HG02571 (cell line): ENCODE results near the gene ROPN1.
"Not testable (repeated sequence)": the region's sequence is repeated elsewhere in the genome, so short reads cannot be mapped to it uniquely, and the experiment has no call there.

Experiments
- ATAC-seq: cut with Tn5 transposase; IDR thresholded peaks from one replicate; pipeline ENCODE4 v1.9.1; 2021; ENCODE audit warnings: mild to moderate bottlenecking, moderate library complexity; ENCODE audit not compliant: unreplicated experiment

ROPN1 gene

DNA sequence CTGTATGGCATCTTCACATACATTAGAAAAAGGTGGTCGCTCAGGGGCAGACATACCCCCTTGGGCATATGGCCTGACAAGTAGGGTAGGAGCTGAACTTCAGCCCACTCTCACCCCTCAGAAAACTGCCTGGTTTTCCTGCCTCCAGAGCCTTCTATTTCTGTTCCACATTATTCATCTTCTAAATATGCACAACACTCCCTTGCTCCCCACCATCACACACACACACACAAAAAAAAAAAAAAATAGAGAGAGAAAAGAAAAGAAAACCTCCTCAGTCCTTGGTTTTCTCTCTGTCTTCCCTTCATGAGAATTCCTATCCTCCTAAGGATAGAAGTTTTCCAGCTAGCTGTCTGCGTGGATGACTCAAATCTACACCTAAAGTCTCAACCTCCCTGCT is 5.6 kb upstream of the ROPN1 start:
- no peak for ATAC-seq

- ATAC-seq = no peak
Measured at GRCh38 chr3:123993818-123994217, 1.9 kb upstream of the ROPN1 start.

GRCh38 chr3:123986427-123986826 is 5.5 kb downstream of the ROPN1 start:
- ATAC-seq = no peak

DNA sequence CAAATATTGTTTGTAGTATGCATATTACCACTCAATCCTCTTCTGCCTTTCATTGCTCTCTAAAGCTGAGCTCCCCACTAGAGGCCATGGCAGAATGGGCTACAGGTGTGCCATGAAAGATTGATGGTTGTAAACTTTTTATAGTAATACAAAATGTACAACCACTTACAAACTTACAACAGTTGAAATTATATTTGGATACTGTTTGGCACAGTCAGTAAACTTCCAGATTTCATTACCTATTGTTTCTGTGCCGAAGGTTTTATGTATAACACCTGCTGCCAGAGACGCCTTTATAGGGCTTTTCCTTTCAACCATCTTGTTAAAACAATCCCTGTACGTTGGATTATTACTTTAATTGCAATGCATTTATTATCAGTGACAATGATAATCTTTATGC is 7.0 kb downstream of the ROPN1 start:
- ATAC-seq = no peak

GRCh38 chr3:123984350-123984749 is 7.6 kb downstream of the ROPN1 start:
- ATAC-seq = no peak

- not testable (repeated sequence) for ATAC-seq
Measured at GRCh38 chr3:123981317-123981716, 10.6 kb downstream of the ROPN1 start.

DNA sequence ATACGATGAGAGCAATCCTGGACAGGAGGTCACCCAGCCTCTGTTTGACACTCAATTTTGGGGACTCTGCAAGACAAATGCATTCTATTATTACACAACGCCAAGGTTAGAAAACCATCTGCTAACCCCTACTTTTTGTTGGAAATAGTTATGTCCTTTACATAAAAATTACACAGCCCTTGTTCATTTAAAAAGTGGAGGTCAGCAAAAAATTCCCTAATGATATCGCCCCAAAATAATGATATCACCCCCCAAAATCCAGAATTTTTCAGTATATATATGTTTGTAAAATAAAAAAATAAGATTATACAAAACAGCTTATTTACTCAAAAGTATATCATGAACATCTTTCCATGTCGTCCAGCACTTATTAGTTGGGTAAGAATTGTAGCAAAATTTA is 11.4 kb downstream of the ROPN1 start:
- ATAC-seq = no peak

GRCh38 chr3:123979525-123980501 is 12.1 kb downstream of the ROPN1 start:
- not testable (repeated sequence) for ATAC-seq

GRCh38 chr3:123976904-123977303 is 15.0 kb downstream of the ROPN1 start:
- ATAC-seq = not testable (repeated sequence)

GRCh38 chr3:123976181-123976898 is 15.6 kb downstream of the ROPN1 start:
- ATAC-seq = not testable (repeated sequence)

GRCh38 chr3:123975030-123975429 is 16.9 kb downstream of the ROPN1 start:
- ATAC-seq = not testable (repeated sequence)

DNA sequence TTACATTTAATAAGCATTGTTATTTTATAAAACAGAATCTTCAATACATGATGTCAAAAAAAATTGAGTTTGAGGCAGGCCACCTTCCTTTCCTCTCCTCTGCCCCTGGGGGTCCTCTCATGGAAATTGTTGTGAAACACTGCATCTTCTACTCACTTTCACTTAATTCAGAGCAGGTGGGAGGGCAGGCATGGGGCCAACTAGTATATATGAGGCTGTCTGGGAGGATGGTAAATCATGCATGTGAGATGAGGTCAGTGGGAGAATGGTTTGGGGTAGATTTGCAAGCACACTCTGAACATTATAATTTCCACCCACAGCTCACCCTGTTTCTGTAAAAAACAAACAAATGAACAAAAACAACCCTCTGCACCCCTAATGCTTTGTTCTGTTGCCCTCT is 20.5 kb downstream of the ROPN1 start:
- no peak for ATAC-seq

GRCh38 chr3:123967260-123967659 is 24.7 kb downstream of the ROPN1 start:
- not testable (repeated sequence) for ATAC-seq

DNA sequence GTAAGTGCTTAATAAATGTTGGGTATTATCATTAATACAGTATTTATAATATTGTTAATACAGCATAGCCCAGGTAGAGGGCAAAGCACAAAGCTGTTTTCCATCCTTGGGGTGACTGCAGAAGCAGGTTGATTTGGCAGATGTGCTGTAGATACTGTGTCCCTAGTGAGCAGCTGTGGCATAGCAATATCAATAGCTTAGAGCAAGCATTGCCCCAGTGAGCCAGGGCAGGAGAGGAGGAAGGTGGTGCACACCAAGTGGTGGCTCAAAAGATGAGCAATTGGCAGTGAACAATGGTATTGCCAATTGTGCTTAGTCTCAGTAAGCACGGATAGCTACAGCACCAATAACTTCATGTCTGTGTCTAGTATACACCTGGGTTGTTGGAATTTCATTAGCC is 25.1 kb downstream of the ROPN1 start:
- not testable (repeated sequence) for ATAC-seq

DNA sequence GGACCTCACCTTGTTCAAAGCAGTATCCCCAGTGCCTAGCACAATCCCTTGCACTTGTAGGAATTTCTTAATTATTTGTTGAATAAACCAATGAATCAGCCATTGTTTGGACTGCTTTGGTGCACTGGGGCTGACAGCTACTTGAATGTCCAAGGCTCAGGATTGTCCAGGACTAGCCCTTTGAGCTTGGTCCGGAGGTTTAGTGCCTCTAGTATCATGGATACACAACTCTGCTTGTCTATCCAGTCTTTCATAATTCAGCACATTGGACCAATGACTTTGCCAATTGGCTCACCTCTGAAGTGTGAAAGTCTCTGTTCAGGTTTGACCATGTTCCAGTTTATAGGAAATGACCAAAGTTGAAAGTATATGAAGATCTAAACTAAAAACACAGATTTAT is 27.1 kb downstream of the ROPN1 start:
- not testable (repeated sequence) for ATAC-seq

- no peak for ATAC-seq
Measured at GRCh38 chr3:123961508-123961856, 30.4 kb downstream of the ROPN1 start.

DNA sequence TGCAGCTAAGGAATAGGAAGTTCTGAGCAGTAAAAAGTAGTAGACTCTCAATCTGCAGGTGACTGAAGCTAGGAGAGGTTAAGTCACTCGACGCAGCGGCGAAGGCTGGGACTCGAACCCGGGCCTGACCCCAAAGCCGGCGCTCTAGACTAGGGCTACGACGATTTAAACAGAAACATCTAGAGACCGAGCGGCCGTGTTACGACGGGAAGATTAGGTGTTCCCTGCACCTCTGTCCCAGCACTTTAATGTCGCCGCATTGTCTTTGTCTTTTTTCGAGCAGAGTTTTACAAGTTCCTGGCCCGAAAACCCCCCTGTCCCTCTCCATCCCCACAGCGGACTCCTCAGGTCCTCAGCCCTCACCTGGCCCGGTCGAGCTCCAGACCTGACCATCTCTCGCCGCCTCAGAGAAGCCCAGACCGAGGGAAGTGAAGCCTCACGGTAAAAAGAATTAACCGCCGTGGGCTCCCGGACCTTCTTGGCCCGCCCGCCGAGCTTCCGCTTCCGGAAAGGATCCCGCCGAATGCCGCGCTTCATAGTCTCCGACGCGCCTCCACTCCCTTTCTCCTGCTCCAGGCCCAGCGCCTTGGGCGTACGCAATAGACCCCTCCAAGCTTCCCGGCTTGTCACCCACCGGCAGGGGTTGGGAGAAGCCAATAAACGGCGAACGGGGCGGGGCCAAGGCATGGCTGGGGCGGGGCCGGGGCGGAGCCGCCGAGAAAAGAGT is 31.0 kb downstream of the ROPN1 start, which contains the start of gene CCDC14:
Gene CCDC14 (minus strand): TSS at position 449 of the 727 bp plus-strand sequence. CDS start 56 bp downstream, at position 393.
- peak; percentile 77 for ATAC-seq

DNA sequence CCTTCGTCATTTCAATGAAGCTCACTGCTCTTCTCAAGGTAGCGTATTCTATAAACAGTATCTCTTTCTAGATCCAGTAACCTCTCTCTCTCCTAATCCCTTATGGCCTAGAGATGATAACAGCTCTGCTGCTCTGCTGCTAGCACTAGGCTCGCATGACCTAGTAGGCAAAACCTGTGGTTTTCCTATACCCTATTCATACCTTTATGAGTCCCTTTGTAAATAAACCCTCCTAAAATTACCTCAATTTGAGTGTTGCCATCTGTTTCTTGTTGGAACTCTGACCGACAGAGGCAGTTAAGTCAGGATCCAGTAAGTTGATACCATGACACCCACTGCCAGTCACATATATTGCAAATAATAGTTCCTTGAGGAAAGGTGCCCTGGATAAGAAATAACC is 38.2 kb downstream of the ROPN1 start:
- peak; percentile 63 for ATAC-seq

- ATAC-seq = no peak
Measured at GRCh38 chr3:123952844-123953520, 38.9 kb downstream of the ROPN1 start.
